CD4-positive, alpha-beta T cell (primary cell): ENCODE data around the gene SNHG17. TPM values are rescaled to one million over a fixed set of nuclear protein-coding genes. Genes with fewer than 3 reads are reported as not detected.

Experiments used
- ATAC-seq: fragments of 200-7000 bp; cut with Tn5 transposase; one replicate; pipeline ENCODE4 v1.10.0; 2022; ENCODE audit warnings: mild to moderate bottlenecking; ENCODE audit not compliant: poor library complexity
- CTCF ChIA-PET: fragments of 350-600 bp; sonication (Branson Sonifier 250); formaldehyde crosslinking; loops from one replicate; lab custom pipeline; 2021; ENCODE audit warnings: antibody characterized with exemption, inconsistent platforms; lab: Charles Lee
- POLR2A ChIA-PET: fragments of 350-600 bp; sonication (Branson Sonifier 250); formaldehyde crosslinking; loops from one replicate; lab custom pipeline; 2021; ENCODE audit warnings: antibody characterized with exemption, inconsistent platforms; lab: Charles Lee
- DNase-seq, 14 experiments: peaks; one replicate each; pipeline ENCODE4 v3.0.0-alpha.2; 2013 to 2020; ENCODE audit warnings: mixed read lengths in 2 of 14
- H3K27ac ChIP-seq, 2 donors: one replicate each; pipeline versions ENCODE4 v1.5.1 to v1.7.0; 2013; ENCODE audit warnings: low read length in 2 of 2, low read depth in 1 of 2, mild to moderate bottlenecking in 1 of 2
- H3K27me3 ChIP-seq, 2 experiments: 1 replicate in 1 of 2; 2 replicates in 1 of 2; pipeline versions ENCODE4 v1.6.1 to v1.7.0; 2013; ENCODE audit warnings: low read length in 2 of 2, control low read depth in 1 of 2, mild to moderate bottlenecking in 1 of 2, moderate library complexity in 1 of 2; ENCODE audit not compliant: insufficient read depth in 2 of 2, control insufficient read depth in 1 of 2
- H3K36me3 ChIP-seq: one replicate; pipeline ENCODE4 v1.6.1; 2013; ENCODE audit warnings: low read length, control low read depth; ENCODE audit not compliant: insufficient read depth
- H3K4me1 ChIP-seq: one replicate; pipeline ENCODE4 v1.6.1; 2013; ENCODE audit warnings: low read length, control low read depth; ENCODE audit not compliant: insufficient read depth
- H3K4me3 ChIP-seq: one replicate; pipeline ENCODE4 v1.5.1; 2013; ENCODE audit warnings: mild to moderate bottlenecking, low read length, moderate library complexity
- H3K9me3 ChIP-seq, 2 experiments: 1 replicate in 1 of 2; 2 replicates in 1 of 2; pipeline versions ENCODE4 v1.6.1 to v1.7.0; 2013; ENCODE audit warnings: low read length in 2 of 2, mild to moderate bottlenecking in 2 of 2, control low read depth in 1 of 2, moderate library complexity in 1 of 2; ENCODE audit not compliant: control insufficient read depth in 1 of 2, insufficient read depth in 1 of 2
- H3K27ac Mint-ChIP-seq: one replicate; pipeline ENCODE4 v1.8.0; 2020; ENCODE audit warnings: mixed read lengths
- H3K27me3 Mint-ChIP-seq: one replicate; pipeline ENCODE4 v1.8.0; 2021; ENCODE audit warnings: mixed read lengths
- H3K36me3 Mint-ChIP-seq: one replicate; pipeline ENCODE4 v1.8.0; 2021; ENCODE audit warnings: low read depth, mixed read lengths
- H3K4me1 Mint-ChIP-seq: one replicate; pipeline ENCODE4 v1.8.0; 2021; ENCODE audit warnings: low read depth, mixed read lengths
- H3K4me3 Mint-ChIP-seq: one replicate; pipeline ENCODE4 v1.8.0; 2020; ENCODE audit warnings: mild to moderate bottlenecking, mixed read lengths
- H3K9me3 Mint-ChIP-seq: one replicate; pipeline ENCODE4 v1.8.0; 2020; ENCODE audit warnings: mixed read lengths
- CTCF ChIP-seq: fragments of 200-600 bp; IDR thresholded peaks from one replicate; pipeline ENCODE4 v1.8.0; 2022; ENCODE audit warnings: antibody characterized with exemption, mild to moderate bottlenecking
- intact Hi-C, 2 experiments: fragments of 100-400 bp; cut with DNase I in 1 of 2; cut with micrococcal nuclease in 1 of 2; formaldehyde crosslinking; loops; one replicate each; pipeline versions ENCODE4 v1.15.1 to v1.9.0; 2023 to 2025; cut with DNase I, micrococcal nuclease
- total RNA-seq, 174 experiments: library from RNA in 2 of 174; stranded (reverse) in 2 of 174; gene quantifications; one replicate each; pipeline ENCODE4 v1.2.3 and lab custom pipeline; 2021 to 2026

The SNHG17 gene
- total RNA-seq, 2 experiments from 2014 or later, result 94.1 to 99.3 TPM

GRCh38 chr20:38387953-38388352 lies 47.2 kb downstream of the SNHG17 start:
- ChIA-PET POLR2A (no interaction called here), CTCF (no interaction called here)
- no peaks in the 10 kb centered on the region for H3K36me3 Mint-ChIP-seq

GRCh38 chr20:38386851-38387250 lies 48.3 kb downstream of the SNHG17 start:
- H3K27ac Mint-ChIP-seq, result no peak overlapping the region
- TF ChIP-seq CTCF, result no peak
- H3K36me3 Mint-ChIP-seq, result no peaks in the 10 kb centered on the region
- H3K4me1 ChIP-seq, result no peaks in the 10 kb centered on the region
- H3K9me3 ChIP-seq, result peaks cover 0 to 9% of the 10 kb centered on the region in 2 experiments
- no peak overlapping the region for H3K27ac ChIP-seq
- ChIA-PET CTCF (no interaction called here), POLR2A (no interaction called here)
- H3K4me3 Mint-ChIP-seq, result no peak overlapping the region
- H3K4me1 Mint-ChIP-seq, result no peaks in the 10 kb centered on the region
- DNase-seq (no peak), ATAC-seq (no peak)
- peaks cover 2 to 16% of the 10 kb centered on the region in 2 experiments for H3K27me3 ChIP-seq
- no peak overlapping the region for H3K4me3 ChIP-seq
- intact Hi-C loops, result no loop called here
- H3K36me3 ChIP-seq, result no peaks in the 10 kb centered on the region
- no peaks in the 10 kb centered on the region for H3K9me3 Mint-ChIP-seq
- peaks cover 36% of the 10 kb centered on the region for H3K27me3 Mint-ChIP-seq

More at GRCh38 chr20:38387953-38388352, 47.2 kb downstream of the SNHG17 start:
- no peaks in the 10 kb centered on the region for H3K9me3 Mint-ChIP-seq
- no peak for ATAC-seq
- no peaks in the 10 kb centered on the region for H3K4me1 Mint-ChIP-seq
- Histone ChIP-seq H3K27ac (no peak overlapping the region), H3K9me3 (peaks cover 0 to 13% of the 10 kb centered on the region in 2 experiments), H3K36me3 (no peaks in the 10 kb centered on the region), H3K27me3 (peaks cover 2 to 5% of the 10 kb centered on the region in 2 experiments), H3K4me1 (no peaks in the 10 kb centered on the region), H3K4me3 (no peak overlapping the region)
- no peak for DNase-seq
- no peak overlapping the region for H3K27ac Mint-ChIP-seq
- intact Hi-C loops, result no loop called here
- H3K4me3 Mint-ChIP-seq, result no peak overlapping the region
- H3K27me3 Mint-ChIP-seq, result peaks cover 25% of the 10 kb centered on the region
- no peak for TF ChIP-seq CTCF

- CTCF ChIA-PET, result no interaction called here
- no peaks in the 10 kb centered on the region for H3K4me1 ChIP-seq
- Mint-ChIP-seq H3K27ac (no peak overlapping the region), H3K4me3 (no peak overlapping the region), H3K36me3 (no peaks in the 10 kb centered on the region), H3K9me3 (no peaks in the 10 kb centered on the region), H3K4me1 (no peaks in the 10 kb centered on the region), H3K27me3 (peaks cover 39% of the 10 kb centered on the region)
- peaks cover 0 to 9% of the 10 kb centered on the region in 2 experiments for H3K9me3 ChIP-seq
- ATAC-seq (no peak), DNase-seq (no peak)
- H3K36me3 ChIP-seq, result no peaks in the 10 kb centered on the region
- intact Hi-C loops, result no loop called here
- no peak for TF ChIP-seq CTCF
- peaks cover 2 to 16% of the 10 kb centered on the region in 2 experiments for H3K27me3 ChIP-seq
- H3K4me3 ChIP-seq, result no peak overlapping the region
- no peak overlapping the region for H3K27ac ChIP-seq
- POLR2A ChIA-PET, result no interaction called here
Measured at GRCh38 chr20:38386004-38386403, 49.1 kb downstream of the SNHG17 start.
